HEK293 (cell line): ENCODE data around the gene KCTD1.

Source experiments
- CTCF ChIA-PET: fragments of 350-600 bp; formaldehyde crosslinking; extraction: SDS; loops from one replicate; lab custom pipeline; 2021; ENCODE audit warnings: antibody characterized with exemption; lab: Yijun Ruan, JAX
- POLR2A ChIA-PET: fragments of 300-600 bp; formaldehyde crosslinking; extraction: SDS; loops from one replicate; lab custom pipeline; 2020; ENCODE audit warnings: antibody characterized with exemption, inconsistent platforms; lab: Yijun Ruan, JAX
- H3K27ac ChIP-seq: fragments of 200-500 bp; sonication (Bioruptor generic); 2 replicates; pipeline ENCODE4 v1.5.1; 2014; ENCODE audit warnings: low read depth, low read length, control low read depth, inconsistent platforms; ENCODE audit errors: extremely low read depth
- H3K36me3 ChIP-seq, 2 experiments: fragments of 200-500 bp in 1 of 2; sonication (Bioruptor generic) in 1 of 2; 1 replicate in 1 of 2; 2 replicates in 1 of 2; pipeline ENCODE4 v1.5.1; 2014 to 2017; ENCODE audit warnings: inconsistent platforms in 2 of 2, low read length in 2 of 2; ENCODE audit not compliant: control insufficient read depth in 2 of 2, insufficient read depth in 1 of 2
- H3K4me1 ChIP-seq: fragments of 200-500 bp; sonication (Bioruptor generic); 2 replicates; pipeline ENCODE4 v1.5.1; 2014; ENCODE audit warnings: mild to moderate bottlenecking, low read length, inconsistent platforms; ENCODE audit not compliant: control insufficient read depth, insufficient read depth
- H3K4me3 ChIP-seq: 2 replicates; pipeline ENCODE4 v1.5.1; 2011; ENCODE audit warnings: low read depth, mild to moderate bottlenecking, control low read depth, low read length, moderate library complexity
- H3K9me3 ChIP-seq: fragments of 200-500 bp; sonication (Bioruptor generic); 2 replicates; pipeline ENCODE4 v1.5.1; 2014; ENCODE audit warnings: low read depth, low read length, inconsistent platforms; ENCODE audit not compliant: control insufficient read depth, insufficient read depth
- PATZ1 ChIP-seq: fragments of 450-650 bp; formaldehyde crosslinking; IDR thresholded peaks from 2 replicates; pipeline ENCODE4 v1.5.1; 2016; ENCODE audit warnings: missing biosample characterization, missing genetic modification characterization
- PRDM6 ChIP-seq: fragments of 450-650 bp; formaldehyde crosslinking; IDR thresholded peaks from 2 replicates; pipeline ENCODE4 v1.5.1; 2017; ENCODE audit warnings: missing biosample characterization, missing genetic modification characterization
- ZNF114 ChIP-seq: fragments of 450-650 bp; formaldehyde crosslinking; IDR thresholded peaks from 2 replicates; pipeline ENCODE4 v1.5.0; 2017; ENCODE audit warnings: missing biosample characterization, missing genetic modification characterization
- ZNF146 ChIP-seq: fragments of 450-650 bp; formaldehyde crosslinking; IDR thresholded peaks from 2 replicates; pipeline ENCODE4 v1.5.1; 2016; ENCODE audit warnings: missing biosample characterization, missing genetic modification characterization
- ZNF18 ChIP-seq: fragments of 450-650 bp; formaldehyde crosslinking; IDR thresholded peaks from 2 replicates; pipeline ENCODE4 v1.5.1; 2016; ENCODE audit warnings: missing biosample characterization, missing genetic modification characterization
- ZNF280D ChIP-seq: fragments of 450-650 bp; formaldehyde crosslinking; IDR thresholded peaks from 2 replicates; pipeline ENCODE4 v1.5.1; 2016; ENCODE audit warnings: missing biosample characterization, missing genetic modification characterization
- ZNF362 ChIP-seq: fragments of 450-650 bp; formaldehyde crosslinking; IDR thresholded peaks from 2 replicates; pipeline ENCODE4 v1.5.1; 2016; ENCODE audit warnings: missing biosample characterization, missing genetic modification characterization
- ZNF449 ChIP-seq: fragments of 450-650 bp; formaldehyde crosslinking; IDR thresholded peaks from 2 replicates; pipeline ENCODE4 v1.5.1; 2017; ENCODE audit warnings: missing biosample characterization, mild to moderate bottlenecking, missing genetic modification characterization, moderate library complexity
- ZNF501 ChIP-seq: fragments of 450-650 bp; formaldehyde crosslinking; IDR thresholded peaks from 2 replicates; pipeline ENCODE4 v1.5.1; 2016; ENCODE audit warnings: missing biosample characterization, missing genetic modification characterization
- ZNF558 ChIP-seq: fragments of 450-650 bp; formaldehyde crosslinking; IDR thresholded peaks from 2 replicates; pipeline ENCODE4 v1.5.1; 2016; ENCODE audit warnings: missing biosample characterization, missing genetic modification characterization
- ZNF580 ChIP-seq: fragments of 450-650 bp; formaldehyde crosslinking; IDR thresholded peaks from 2 replicates; pipeline ENCODE4 v1.5.1; 2016; ENCODE audit warnings: missing biosample characterization, missing genetic modification characterization
- ZNF585B ChIP-seq: fragments of 450-650 bp; formaldehyde crosslinking; IDR thresholded peaks from 2 replicates; pipeline ENCODE4 v1.5.1; 2016; ENCODE audit warnings: missing biosample characterization, missing genetic modification characterization
- ZNF639 ChIP-seq: fragments of 450-650 bp; formaldehyde crosslinking; IDR thresholded peaks from 2 replicates; pipeline ENCODE4 v1.5.1; 2016; ENCODE audit warnings: missing biosample characterization, missing genetic modification characterization
- ZNF645 ChIP-seq: fragments of 450-650 bp; formaldehyde crosslinking; IDR thresholded peaks from 2 replicates; pipeline ENCODE4; 2016; ENCODE audit warnings: missing biosample characterization, missing genetic modification characterization
- ZNF791 ChIP-seq: fragments of 450-650 bp; formaldehyde crosslinking; IDR thresholded peaks from 2 replicates; pipeline ENCODE4 v1.5.1; 2016; ENCODE audit warnings: missing biosample characterization, missing genetic modification characterization
- ZXDB ChIP-seq: fragments of 450-650 bp; formaldehyde crosslinking; IDR thresholded peaks from 2 replicates; pipeline ENCODE4 v1.5.1; 2016; ENCODE audit warnings: missing biosample characterization, missing genetic modification characterization

Gene KCTD1

GRCh38 chr18:26443853-26444252, 104.5 kb downstream of the KCTD1 start (continued):
- no peak for TF ChIP-seq ZNF639

- POLR2A ChIA-PET = no interaction called here
- no peaks in the 10 kb centered on the region for H3K36me3 ChIP-seq
- no peak for TF ChIP-seq ZNF280D (tag by site-specific recombination)
- TF ChIP-seq PRDM6 = 0 out of 2 replicates have a peak, but pooled peaks have one; percentile 5
- no peak for TF ChIP-seq ZNF585B (tag by site-specific recombination)
- no peak for TF ChIP-seq ZNF791 (tag by site-specific recombination)
- TF ChIP-seq ZXDB (tag by site-specific recombination) = no peak
- no peak for TF ChIP-seq ZNF501
- peak; percentile 94 for TF ChIP-seq ZNF449 (tag by site-specific recombination)
- TF ChIP-seq ZNF558 (tag by site-specific recombination) = no peak
- no peak for TF ChIP-seq ZNF114 (tag by site-specific recombination)
- TF ChIP-seq ZNF362 (tag by site-specific recombination) = no peak
- no peak for TF ChIP-seq ZNF645 (tag by site-specific recombination)
- TF ChIP-seq PATZ1 = no peak
- no peak for TF ChIP-seq ZNF146
- TF ChIP-seq ZNF18 (tag by site-specific recombination) = no peak
- no peak for TF ChIP-seq ZNF580 (tag by site-specific recombination)
- TF ChIP-seq, all 188 proteins: peak for 2
- Histone ChIP-seq H3K4me3 (no peak overlapping the region), H3K9me3 (no peaks in the 10 kb centered on the region), H3K4me1 (0 out of 2 replicates have a peak, but pooled peaks cover 2% of the 10 kb centered on the region), H3K27ac (no peak overlapping the region)
- CTCF ChIA-PET = no interaction called here
Measured at GRCh38 chr18:26442126-26442525, 106.2 kb downstream of the KCTD1 start.
